ENCODE results near the gene ITGA5.

DNA sequence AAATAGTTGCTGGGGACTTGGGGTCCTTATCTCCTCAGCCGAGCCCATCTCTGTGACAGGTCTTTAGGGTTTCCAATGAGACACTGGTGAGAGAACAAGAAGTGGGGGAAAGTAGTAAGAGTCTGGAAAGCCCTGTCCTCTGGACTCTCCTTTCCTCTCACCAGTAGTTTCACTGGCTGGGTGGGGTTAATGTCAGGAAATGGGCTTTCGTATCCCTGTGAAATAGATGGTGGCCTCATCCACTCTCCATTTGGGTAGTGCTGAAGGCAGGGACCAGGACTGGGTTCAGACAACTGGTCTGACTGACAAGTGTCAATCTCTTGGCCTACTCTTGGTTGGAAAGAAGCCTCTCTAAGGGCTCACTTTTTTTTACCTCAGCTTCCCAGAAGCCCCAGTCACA, 42.1 kb downstream of the ITGA5 start:
- TF ChIP-seq POLR2A (conservative IDR thresholded peaks at IDR 0.05) (no peak), FOXA3 (CRISPR knock-in tag; conservative IDR thresholded peaks at IDR 0.05 in 1 of 2, IDR thresholded peaks at IDR 0.05 in 1 of 2) (no peak), JUND (IDR thresholded peaks at IDR 0.05; ENCODE audit: borderline replicate concordance, low read depth, low read length) (no peak), JUND (tag; IDR thresholded peaks at IDR 0.05; ENCODE audit: borderline replicate concordance, low read depth, low read length) (no peak), ZFP30 (CRISPR knock-in tag; IDR thresholded peaks at IDR 0.05; ENCODE audit: borderline replicate concordance) (no peak), ZNF668 (CRISPR knock-in tag; IDR thresholded peaks at IDR 0.05) (no peak)
- TF ChIP-seq, protein P1, sequence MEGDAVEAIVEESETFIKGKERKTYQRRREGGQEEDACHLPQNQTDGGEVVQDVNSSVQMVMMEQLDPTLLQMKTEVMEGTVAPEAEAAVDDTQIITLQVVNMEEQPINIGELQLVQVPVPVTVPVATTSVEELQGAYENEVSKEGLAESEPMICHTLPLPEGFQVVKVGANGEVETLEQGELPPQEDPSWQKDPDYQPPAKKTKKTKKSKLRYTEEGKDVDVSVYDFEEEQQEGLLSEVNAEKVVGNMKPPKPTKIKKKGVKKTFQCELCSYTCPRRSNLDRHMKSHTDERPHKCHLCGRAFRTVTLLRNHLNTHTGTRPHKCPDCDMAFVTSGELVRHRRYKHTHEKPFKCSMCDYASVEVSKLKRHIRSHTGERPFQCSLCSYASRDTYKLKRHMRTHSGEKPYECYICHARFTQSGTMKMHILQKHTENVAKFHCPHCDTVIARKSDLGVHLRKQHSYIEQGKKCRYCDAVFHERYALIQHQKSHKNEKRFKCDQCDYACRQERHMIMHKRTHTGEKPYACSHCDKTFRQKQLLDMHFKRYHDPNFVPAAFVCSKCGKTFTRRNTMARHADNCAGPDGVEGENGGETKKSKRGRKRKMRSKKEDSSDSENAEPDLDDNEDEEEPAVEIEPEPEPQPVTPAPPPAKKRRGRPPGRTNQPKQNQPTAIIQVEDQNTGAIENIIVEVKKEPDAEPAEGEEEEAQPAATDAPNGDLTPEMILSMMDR (IDR thresholded peaks at IDR 0.05 in 2 of 3, conservative IDR thresholded peaks at IDR 0.05 in 1 of 3; ENCODE audit: insufficient read depth in 2 of 3, low read depth in 1 of 3, low read length in 3 of 3) = no peak
- TF ChIP-seq, protein P2, sequence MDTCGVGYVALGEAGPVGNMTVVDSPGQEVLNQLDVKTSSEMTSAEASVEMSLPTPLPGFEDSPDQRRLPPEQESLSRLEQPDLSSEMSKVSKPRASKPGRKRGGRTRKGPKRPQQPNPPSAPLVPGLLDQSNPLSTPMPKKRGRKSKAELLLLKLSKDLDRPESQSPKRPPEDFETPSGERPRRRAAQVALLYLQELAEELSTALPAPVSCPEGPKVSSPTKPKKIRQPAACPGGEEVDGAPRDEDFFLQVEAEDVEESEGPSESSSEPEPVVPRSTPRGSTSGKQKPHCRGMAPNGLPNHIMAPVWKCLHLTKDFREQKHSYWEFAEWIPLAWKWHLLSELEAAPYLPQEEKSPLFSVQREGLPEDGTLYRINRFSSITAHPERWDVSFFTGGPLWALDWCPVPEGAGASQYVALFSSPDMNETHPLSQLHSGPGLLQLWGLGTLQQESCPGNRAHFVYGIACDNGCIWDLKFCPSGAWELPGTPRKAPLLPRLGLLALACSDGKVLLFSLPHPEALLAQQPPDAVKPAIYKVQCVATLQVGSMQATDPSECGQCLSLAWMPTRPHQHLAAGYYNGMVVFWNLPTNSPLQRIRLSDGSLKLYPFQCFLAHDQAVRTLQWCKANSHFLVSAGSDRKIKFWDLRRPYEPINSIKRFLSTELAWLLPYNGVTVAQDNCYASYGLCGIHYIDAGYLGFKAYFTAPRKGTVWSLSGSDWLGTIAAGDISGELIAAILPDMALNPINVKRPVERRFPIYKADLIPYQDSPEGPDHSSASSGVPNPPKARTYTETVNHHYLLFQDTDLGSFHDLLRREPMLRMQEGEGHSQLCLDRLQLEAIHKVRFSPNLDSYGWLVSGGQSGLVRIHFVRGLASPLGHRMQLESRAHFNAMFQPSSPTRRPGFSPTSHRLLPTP (IDR thresholded peaks at IDR 0.05; ENCODE audit: borderline replicate concordance, extremely low read depth, insufficient read length) = no peak
